Measurements from ENCODE around the gene U2AF2. TPM values are rescaled to one million over a fixed set of nuclear protein-coding genes. Genes with fewer than 3 reads are reported as not detected.

Gene U2AF2
- total and polyA plus RNA-seq, 2 experiments from 2014 or later = 73.1 to 233 TPM

DNA sequence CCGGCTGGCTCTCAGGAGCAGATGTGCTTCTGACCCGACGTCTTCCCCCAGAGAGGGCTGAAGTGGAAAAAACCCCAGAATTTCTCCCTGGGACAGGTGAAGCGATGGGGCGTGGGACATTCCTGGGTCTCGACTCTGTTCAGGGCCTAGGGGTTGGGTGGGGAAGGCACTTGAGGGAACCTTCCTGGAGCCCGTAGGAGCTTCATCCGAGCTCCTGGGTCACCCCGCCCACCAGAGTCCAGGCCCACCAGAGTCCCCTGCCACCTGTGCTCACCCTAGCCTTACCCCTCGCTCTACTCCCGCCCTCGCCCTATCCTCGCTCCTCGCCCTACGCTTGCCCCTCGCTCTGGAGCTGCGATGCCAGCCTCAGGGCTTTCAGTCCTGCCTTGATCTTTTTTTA, 43.4 kb downstream of the U2AF2 start:
- no peak for ATAC-seq

More for the DNA sequence above, 43.4 kb downstream of the U2AF2 start:
- Histone ChIP-seq H3K79me2 (replicated peaks; ENCODE audit: insufficient read depth) (no peaks in the 10 kb centered on the region), H3K27ac (ENCODE audit: low read depth) (no peak overlapping the region), H3F3A (replicated peaks; ENCODE audit: low read depth) (no peaks in the 10 kb centered on the region), H3K4me2 (no peak overlapping the region), H4K20me1 (replicated peaks; ENCODE audit: insufficient read depth) (no peaks in the 10 kb centered on the region; the same call in 1 of the 2 replicates), H3K36me3 (ENCODE audit: insufficient read depth) (no peaks in the 10 kb centered on the region), H3K4me3 (no peak overlapping the region), H3K9me2 (ENCODE audit: insufficient read depth) (no peaks in the 10 kb centered on the region), H3K27me3 (ENCODE audit: insufficient read depth) (no peaks in the 10 kb centered on the region), H2AFZ (no peak overlapping the region), H3K4me1 (ENCODE audit: insufficient read depth) (no peaks in the 10 kb centered on the region)
- Mint-ChIP-seq H3K4me1 (no peaks in the 10 kb centered on the region; the same call in 2 of the 3 replicates), H3K27me3 (ENCODE audit: insufficient read depth, low read depth, poor library complexity) (peaks cover 4% of the 10 kb centered on the region), H3K27ac (no peak overlapping the region), H3K36me3 (ENCODE audit: low read depth) (peaks cover 59% of the 10 kb centered on the region), H3K4me3 (no peak overlapping the region; the same call in 2 of the 3 replicates), H3K9me3 (peaks cover 15% of the 10 kb centered on the region)
- DNase-seq (ENCODE audit: low spot score) = no peak
- TF ChIP-seq, protein P1, sequence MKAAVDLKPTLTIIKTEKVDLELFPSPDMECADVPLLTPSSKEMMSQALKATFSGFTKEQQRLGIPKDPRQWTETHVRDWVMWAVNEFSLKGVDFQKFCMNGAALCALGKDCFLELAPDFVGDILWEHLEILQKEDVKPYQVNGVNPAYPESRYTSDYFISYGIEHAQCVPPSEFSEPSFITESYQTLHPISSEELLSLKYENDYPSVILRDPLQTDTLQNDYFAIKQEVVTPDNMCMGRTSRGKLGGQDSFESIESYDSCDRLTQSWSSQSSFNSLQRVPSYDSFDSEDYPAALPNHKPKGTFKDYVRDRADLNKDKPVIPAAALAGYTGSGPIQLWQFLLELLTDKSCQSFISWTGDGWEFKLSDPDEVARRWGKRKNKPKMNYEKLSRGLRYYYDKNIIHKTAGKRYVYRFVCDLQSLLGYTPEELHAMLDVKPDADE (IDR thresholded peaks at IDR 0.05) = no peak
- TF ChIP-seq ZNF114 (CRISPR knock-in tag; IDR thresholded peaks at IDR 0.05) (no peak), REST (IDR thresholded peaks at IDR 0.05; ENCODE audit: unreplicated experiment) (no peak), POLR2AphosphoS5 (IDR thresholded peaks at IDR 0.05; ENCODE audit: low read depth) (no peak), NANOG (IDR thresholded peaks at IDR 0.05; ENCODE audit: borderline replicate concordance) (no peak), EZH2 (IDR thresholded peaks at IDR 0.05; ENCODE audit: low read depth, unreplicated experiment) (no peak), STAT1 (IDR thresholded peaks at IDR 0.05; ENCODE audit: unreplicated experiment) (no peak), CREB1 (CRISPR knock-in tag; IDR thresholded peaks at IDR 0.05; ENCODE audit: low read depth) (no peak), JUNB (IDR thresholded peaks at IDR 0.05; ENCODE audit: unreplicated experiment) (no peak), EZH2phosphoT487 (IDR thresholded peaks at IDR 0.05; ENCODE audit: unreplicated experiment) (no peak), ZNF331 (CRISPR knock-in tag; IDR thresholded peaks at IDR 0.05; ENCODE audit: low read depth) (no peak)
- TF ChIP-seq, protein P2, sequence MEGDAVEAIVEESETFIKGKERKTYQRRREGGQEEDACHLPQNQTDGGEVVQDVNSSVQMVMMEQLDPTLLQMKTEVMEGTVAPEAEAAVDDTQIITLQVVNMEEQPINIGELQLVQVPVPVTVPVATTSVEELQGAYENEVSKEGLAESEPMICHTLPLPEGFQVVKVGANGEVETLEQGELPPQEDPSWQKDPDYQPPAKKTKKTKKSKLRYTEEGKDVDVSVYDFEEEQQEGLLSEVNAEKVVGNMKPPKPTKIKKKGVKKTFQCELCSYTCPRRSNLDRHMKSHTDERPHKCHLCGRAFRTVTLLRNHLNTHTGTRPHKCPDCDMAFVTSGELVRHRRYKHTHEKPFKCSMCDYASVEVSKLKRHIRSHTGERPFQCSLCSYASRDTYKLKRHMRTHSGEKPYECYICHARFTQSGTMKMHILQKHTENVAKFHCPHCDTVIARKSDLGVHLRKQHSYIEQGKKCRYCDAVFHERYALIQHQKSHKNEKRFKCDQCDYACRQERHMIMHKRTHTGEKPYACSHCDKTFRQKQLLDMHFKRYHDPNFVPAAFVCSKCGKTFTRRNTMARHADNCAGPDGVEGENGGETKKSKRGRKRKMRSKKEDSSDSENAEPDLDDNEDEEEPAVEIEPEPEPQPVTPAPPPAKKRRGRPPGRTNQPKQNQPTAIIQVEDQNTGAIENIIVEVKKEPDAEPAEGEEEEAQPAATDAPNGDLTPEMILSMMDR (conservative IDR thresholded peaks at IDR 0.05; ENCODE audit: low read depth in 2 of 2) = no peak
- TF ChIP-seq, protein P3, sequence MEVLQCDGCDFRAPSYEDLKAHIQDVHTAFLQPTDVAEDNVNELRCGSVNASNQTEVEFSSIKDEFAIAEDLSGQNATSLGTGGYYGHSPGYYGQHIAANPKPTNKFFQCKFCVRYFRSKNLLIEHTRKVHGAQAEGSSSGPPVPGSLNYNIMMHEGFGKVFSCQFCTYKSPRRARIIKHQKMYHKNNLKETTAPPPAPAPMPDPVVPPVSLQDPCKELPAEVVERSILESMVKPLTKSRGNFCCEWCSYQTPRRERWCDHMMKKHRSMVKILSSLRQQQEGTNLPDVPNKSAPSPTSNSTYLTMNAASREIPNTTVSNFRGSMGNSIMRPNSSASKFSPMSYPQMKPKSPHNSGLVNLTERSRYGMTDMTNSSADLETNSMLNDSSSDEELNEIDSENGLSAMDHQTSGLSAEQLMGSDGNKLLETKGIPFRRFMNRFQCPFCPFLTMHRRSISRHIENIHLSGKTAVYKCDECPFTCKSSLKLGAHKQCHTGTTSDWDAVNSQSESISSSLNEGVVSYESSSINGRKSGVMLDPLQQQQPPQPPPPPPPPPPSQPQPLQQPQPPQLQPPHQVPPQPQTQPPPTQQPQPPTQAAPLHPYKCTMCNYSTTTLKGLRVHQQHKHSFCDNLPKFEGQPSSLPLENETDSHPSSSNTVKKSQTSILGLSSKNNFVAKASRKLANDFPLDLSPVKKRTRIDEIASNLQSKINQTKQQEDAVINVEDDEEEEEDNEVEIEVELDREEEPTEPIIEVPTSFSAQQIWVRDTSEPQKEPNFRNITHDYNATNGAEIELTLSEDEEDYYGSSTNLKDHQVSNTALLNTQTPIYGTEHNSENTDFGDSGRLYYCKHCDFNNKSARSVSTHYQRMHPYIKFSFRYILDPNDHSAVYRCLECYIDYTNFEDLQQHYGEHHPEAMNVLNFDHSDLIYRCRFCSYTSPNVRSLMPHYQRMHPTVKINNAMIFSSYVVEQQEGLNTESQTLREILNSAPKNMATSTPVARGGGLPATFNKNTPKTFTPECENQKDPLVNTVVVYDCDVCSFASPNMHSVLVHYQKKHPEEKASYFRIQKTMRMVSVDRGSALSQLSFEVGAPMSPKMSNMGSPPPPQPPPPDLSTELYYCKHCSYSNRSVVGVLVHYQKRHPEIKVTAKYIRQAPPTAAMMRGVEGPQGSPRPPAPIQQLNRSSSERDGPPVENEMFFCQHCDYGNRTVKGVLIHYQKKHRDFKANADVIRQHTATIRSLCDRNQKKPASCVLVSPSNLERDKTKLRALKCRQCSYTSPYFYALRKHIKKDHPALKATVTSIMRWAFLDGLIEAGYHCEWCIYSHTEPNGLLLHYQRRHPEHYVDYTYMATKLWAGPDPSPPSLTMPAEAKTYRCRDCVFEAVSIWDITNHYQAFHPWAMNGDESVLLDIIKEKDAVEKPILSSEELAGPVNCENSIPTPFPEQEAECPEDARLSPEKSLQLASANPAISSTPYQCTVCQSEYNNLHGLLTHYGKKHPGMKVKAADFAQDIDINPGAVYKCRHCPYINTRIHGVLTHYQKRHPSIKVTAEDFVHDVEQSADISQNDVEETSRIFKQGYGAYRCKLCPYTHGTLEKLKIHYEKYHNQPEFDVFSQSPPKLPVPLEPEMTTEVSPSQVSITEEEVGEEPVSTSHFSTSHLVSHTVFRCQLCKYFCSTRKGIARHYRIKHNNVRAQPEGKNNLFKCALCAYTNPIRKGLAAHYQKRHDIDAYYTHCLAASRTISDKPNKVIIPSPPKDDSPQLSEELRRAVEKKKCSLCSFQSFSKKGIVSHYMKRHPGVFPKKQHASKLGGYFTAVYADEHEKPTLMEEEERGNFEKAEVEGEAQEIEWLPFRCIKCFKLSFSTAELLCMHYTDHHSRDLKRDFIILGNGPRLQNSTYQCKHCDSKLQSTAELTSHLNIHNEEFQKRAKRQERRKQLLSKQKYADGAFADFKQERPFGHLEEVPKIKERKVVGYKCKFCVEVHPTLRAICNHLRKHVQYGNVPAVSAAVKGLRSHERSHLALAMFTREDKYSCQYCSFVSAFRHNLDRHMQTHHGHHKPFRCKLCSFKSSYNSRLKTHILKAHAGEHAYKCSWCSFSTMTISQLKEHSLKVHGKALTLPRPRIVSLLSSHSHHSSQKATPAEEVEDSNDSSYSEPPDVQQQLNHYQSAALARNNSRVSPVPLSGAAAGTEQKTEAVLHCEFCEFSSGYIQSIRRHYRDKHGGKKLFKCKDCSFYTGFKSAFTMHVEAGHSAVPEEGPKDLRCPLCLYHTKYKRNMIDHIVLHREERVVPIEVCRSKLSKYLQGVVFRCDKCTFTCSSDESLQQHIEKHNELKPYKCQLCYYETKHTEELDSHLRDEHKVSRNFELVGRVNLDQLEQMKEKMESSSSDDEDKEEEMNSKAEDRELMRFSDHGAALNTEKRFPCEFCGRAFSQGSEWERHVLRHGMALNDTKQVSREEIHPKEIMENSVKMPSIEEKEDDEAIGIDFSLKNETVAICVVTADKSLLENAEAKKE (CRISPR knock-in tag; IDR thresholded peaks at IDR 0.05) = no peak

Data from GM23338 (cell line).